Ectodermal cell (in vitro differentiated cells): ENCODE results near the gene COL9A3.

ENCODE experiments used
- H3K27ac ChIP-seq: 2 replicates; pipeline ENCODE4 v1.7.0; 2013; ENCODE audit warnings: mild to moderate bottlenecking, low read depth, low read length; ENCODE audit not compliant: insufficient read depth, poor library complexity, severe bottlenecking
- H3K27me3 ChIP-seq: 2 replicates; pipeline ENCODE4 v1.7.0; 2013; ENCODE audit warnings: mild to moderate bottlenecking, low read length; ENCODE audit not compliant: insufficient read depth, control insufficient read depth, poor library complexity, severe bottlenecking
- H3K36me3 ChIP-seq: one replicate; pipeline ENCODE4 v1.7.0; 2013; ENCODE audit warnings: low read length; ENCODE audit not compliant: control insufficient read depth, insufficient read depth
- H3K4me1 ChIP-seq: one replicate; pipeline ENCODE4 v1.7.0; 2013; ENCODE audit warnings: low read length; ENCODE audit not compliant: control insufficient read depth, insufficient read depth
- H3K4me3 ChIP-seq: 2 replicates; pipeline ENCODE4 v1.7.0; 2013; ENCODE audit warnings: low read depth, low read length, control low read depth; ENCODE audit not compliant: insufficient read depth
- H3K9me3 ChIP-seq: 2 replicates; pipeline ENCODE4 v1.7.0; 2013; ENCODE audit warnings: mild to moderate bottlenecking, low read length, moderate library complexity; ENCODE audit not compliant: control insufficient read depth
- WGBS, 2 experiments: methylation state at CpG; one replicate each; pipeline ENCODE4 v1.1.7; 2013; ENCODE audit warnings: missing lambda C conversion rate in 2 of 2; 5-methylcytosine and 5-hydroxymethylcytosine counted together

The COL9A3 gene

GRCh38 chr20:62805155-62805710, 11.6 kb upstream of the COL9A3 start:
- Histone ChIP-seq H3K27ac (no peak overlapping the region), H3K9me3 (no peaks in the 10 kb centered on the region), H3K4me1 (peaks cover 12% of the 10 kb centered on the region), H3K27me3 (peaks cover 14% of the 10 kb centered on the region), H3K36me3 (no peaks in the 10 kb centered on the region), H3K4me3 (peak overlapping the region; percentile 72)
- WGBS, 2 experiments, result 1% methylated on average over 58 of the region's 58 CpGs

DNA sequence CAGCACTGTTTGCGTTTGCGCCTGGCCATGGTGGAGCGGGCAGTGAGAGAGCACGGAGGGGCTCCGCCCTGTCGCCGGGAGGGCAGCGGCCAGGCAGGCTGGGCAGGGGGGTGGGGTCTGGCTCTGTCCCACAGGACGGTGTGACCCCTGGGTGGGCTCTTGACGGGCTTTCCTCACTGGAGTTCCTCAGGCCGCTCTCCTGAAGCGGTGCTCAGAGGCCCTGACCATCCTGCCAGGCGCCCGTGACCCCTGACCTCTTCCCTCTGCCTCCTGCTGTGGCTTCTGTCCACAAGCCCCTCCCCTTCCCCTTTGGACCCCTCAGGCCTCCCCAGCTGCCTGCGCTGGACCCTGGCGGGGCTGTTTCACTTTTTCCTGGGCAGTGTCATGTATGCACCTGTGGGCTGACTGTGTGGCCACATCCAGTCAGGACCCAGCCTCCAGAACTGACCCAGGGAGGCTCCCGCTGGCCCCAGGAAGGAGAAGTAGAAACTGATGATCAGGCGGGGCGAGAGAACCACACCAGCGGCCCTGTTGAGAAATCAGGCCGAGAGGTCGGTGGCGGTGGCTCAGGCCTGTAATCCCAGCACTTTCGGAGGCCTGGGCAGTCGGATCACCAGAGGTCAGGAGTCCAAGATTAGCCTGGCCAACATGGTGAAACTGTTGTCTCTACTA, 11.0 kb upstream of the COL9A3 start:
- Histone ChIP-seq H3K4me3 (peak overlapping the region; percentile 72), H3K27me3 (peaks cover 14% of the 10 kb centered on the region), H3K27ac (no peak overlapping the region), H3K4me1 (peaks cover 12% of the 10 kb centered on the region), H3K9me3 (no peaks in the 10 kb centered on the region), H3K36me3 (no peaks in the 10 kb centered on the region)
- WGBS, 2 experiments, result 25 to 26% methylated on average over 25 of the region's 25 CpGs

- Histone ChIP-seq H3K9me3 (no peaks in the 10 kb centered on the region), H3K36me3 (no peaks in the 10 kb centered on the region), H3K27me3 (peaks cover 14% of the 10 kb centered on the region), H3K4me1 (peaks cover 12% of the 10 kb centered on the region), H3K4me3 (no peak overlapping the region), H3K27ac (no peak overlapping the region)
- WGBS, 2 experiments, result 66% methylated on average over 11 of the region's 11 CpGs
Measured at GRCh38 chr20:62806383-62807050, 10.3 kb upstream of the COL9A3 start.

- peaks cover 12% of the 10 kb centered on the region for H3K4me1 ChIP-seq
- no peaks in the 10 kb centered on the region for H3K9me3 ChIP-seq
- no peak overlapping the region for H3K4me3 ChIP-seq
- no peaks in the 10 kb centered on the region for H3K36me3 ChIP-seq
- peaks cover 14% of the 10 kb centered on the region for H3K27me3 ChIP-seq
- WGBS, 2 experiments, result 92% methylated on average over 23 of the region's 23 CpGs
- no peak overlapping the region for H3K27ac ChIP-seq
Measured at GRCh38 chr20:62807444-62808210, 9.2 kb upstream of the COL9A3 start.

DNA sequence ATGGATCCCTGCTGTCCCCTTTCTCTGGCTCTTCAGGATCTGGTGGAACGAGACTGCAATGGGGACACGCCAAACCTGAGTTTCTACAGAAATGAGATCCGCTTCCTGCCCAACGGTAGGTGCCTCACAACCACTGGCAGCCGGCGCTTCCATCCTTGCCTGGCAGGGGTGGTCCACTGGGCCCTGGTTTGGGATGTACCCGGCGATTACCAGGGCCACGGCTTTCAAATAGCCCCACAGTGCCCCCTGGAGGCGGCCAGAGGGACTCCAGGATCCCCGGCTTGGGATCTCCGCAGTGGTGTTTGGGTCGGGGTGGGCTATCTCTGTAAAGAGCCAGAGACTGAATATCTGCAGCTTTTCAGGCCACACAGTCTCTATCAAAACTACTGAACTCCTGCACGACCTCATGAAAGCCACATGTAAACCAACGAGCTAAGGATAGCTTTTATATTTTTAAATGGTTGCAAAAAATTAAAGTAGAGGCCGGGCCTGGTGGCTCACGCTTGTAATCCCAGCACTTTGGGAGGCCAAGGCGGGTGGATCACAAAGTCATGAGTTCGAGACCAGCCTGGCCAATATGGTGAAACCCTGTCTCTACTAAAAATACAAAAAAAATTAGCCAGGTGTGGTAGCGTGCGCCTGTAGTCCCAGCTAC, 8.5 kb upstream of the COL9A3 start:
- H3K27ac ChIP-seq, result no peak overlapping the region
- H3K4me1 ChIP-seq, result peaks cover 12% of the 10 kb centered on the region
- peaks cover 9% of the 10 kb centered on the region for H3K27me3 ChIP-seq
- no peak overlapping the region for H3K4me3 ChIP-seq
- WGBS, 2 experiments, result 45% methylated on average over 21 of the region's 21 CpGs
- no peaks in the 10 kb centered on the region for H3K9me3 ChIP-seq
- H3K36me3 ChIP-seq, result no peaks in the 10 kb centered on the region

DNA sequence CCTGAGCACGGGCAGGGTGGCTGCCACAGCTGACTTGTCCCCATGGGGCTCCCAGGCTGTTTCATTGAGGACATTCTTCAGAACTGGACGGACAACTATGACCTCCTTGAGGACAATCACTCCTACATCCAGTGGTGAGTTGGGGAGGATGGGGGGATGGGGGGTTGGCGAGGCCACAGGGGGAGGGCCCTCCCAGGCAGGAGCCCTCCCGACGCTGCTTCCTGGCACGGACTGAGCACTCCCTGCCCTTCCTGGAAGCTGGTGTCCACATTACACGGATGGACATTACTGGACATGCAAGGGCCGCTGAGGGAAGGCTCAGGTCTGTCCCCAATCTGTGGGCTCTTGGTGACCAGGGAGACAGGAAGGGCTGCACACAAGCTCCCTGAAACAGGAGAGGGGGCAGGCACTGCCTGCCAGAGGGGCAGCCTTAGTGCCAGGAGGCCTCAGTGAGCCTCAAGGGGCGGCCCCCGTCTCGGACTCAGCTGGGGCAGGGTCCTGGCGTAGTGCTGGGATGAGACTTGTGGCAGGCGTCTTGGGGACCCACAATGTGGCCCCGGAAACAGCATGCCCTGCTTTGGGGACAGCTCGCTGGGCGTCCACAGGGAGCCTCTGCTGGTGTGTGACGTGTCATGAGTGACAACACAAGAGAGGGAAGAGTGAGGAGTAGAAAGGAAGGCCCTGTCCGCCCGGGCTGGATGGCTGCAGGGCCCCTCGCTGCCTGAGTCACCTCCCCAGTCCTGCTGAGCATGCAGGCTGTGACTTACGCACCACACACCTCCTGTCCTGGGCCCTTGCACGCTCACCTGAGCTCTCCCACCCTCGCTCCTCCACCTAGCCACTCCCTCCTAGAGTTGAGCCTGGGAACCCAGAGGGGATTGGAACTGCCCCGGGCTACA, 7.1 kb upstream of the COL9A3 start:
- Histone ChIP-seq H3K36me3 (no peaks in the 10 kb centered on the region), H3K27ac (no peak overlapping the region), H3K4me1 (peaks cover 15% of the 10 kb centered on the region), H3K9me3 (no peaks in the 10 kb centered on the region), H3K27me3 (no peaks in the 10 kb centered on the region), H3K4me3 (no peak overlapping the region)
- WGBS, 2 experiments, result 94% methylated on average over 23 to 24 of the region's 24 CpGs

GRCh38 chr20:62811320-62811719, 5.5 kb upstream of the COL9A3 start:
- no peaks in the 10 kb centered on the region for H3K9me3 ChIP-seq
- no peak overlapping the region for H3K4me3 ChIP-seq
- WGBS, 2 experiments, result 96% methylated on average over 21 of the region's 21 CpGs
- peaks cover 17% of the 10 kb centered on the region for H3K4me1 ChIP-seq
- H3K27ac ChIP-seq, result no peak overlapping the region
- H3K27me3 ChIP-seq, result peaks cover 10% of the 10 kb centered on the region
- no peaks in the 10 kb centered on the region for H3K36me3 ChIP-seq

GRCh38 chr20:62811720-62812119, 5.1 kb upstream of the COL9A3 start:
- no peaks in the 10 kb centered on the region for H3K9me3 ChIP-seq
- 92 to 94% methylated on average over 10 of the region's 10 CpGs for WGBS, 2 experiments
- H3K4me1 ChIP-seq, result peaks cover 13% of the 10 kb centered on the region
- no peak overlapping the region for H3K27ac ChIP-seq
- H3K36me3 ChIP-seq, result no peaks in the 10 kb centered on the region
- H3K4me3 ChIP-seq, result no peak overlapping the region
- peaks cover 14% of the 10 kb centered on the region for H3K27me3 ChIP-seq

GRCh38 chr20:62812181-62812906, 4.5 kb upstream of the COL9A3 start:
- WGBS, 2 experiments, result 95% methylated on average over 43 of the region's 43 CpGs
- Histone ChIP-seq H3K4me3 (no peak overlapping the region), H3K36me3 (no peaks in the 10 kb centered on the region)

More at GRCh38 chr20:62812181-62812906, 4.5 kb upstream of the COL9A3 start:
- H3K27ac ChIP-seq, result no peak overlapping the region
- no peaks in the 10 kb centered on the region for H3K9me3 ChIP-seq
- H3K4me1 ChIP-seq, result peaks cover 13% of the 10 kb centered on the region
- peaks cover 20% of the 10 kb centered on the region for H3K27me3 ChIP-seq
